Mesenchymal stem cell (in vitro differentiated cells and primary cell): ENCODE results near the gene TBX10.

ENCODE experiments used
- DNase-seq: peaks from one replicate; pipeline ENCODE4 v3.0.0-alpha.2; 2013
- H2AFZ ChIP-seq: one replicate; pipeline ENCODE4 v1.6.1; 2013; ENCODE audit warnings: low read depth, mild to moderate bottlenecking, control low read depth, inconsistent platforms, low read length, moderate library complexity
- H2AK5ac ChIP-seq: 2 replicates; pipeline ENCODE4 v1.6.1; 2013; ENCODE audit warnings: low read length, moderate library complexity, mild to moderate bottlenecking, inconsistent platforms; ENCODE audit not compliant: severe bottlenecking
- H2BK120ac ChIP-seq: one replicate; pipeline ENCODE4 v1.6.1; 2013; ENCODE audit warnings: low read depth, mild to moderate bottlenecking, inconsistent platforms, low read length, moderate library complexity
- H2BK12ac ChIP-seq, 2 experiments: one replicate each; pipeline ENCODE4 v1.6.1; 2013; ENCODE audit warnings: inconsistent platforms in 2 of 2, low read length in 2 of 2, mild to moderate bottlenecking in 2 of 2, moderate library complexity in 2 of 2, control low read depth in 1 of 2
- H2BK15ac ChIP-seq: one replicate; pipeline ENCODE4 v1.6.1; 2013; ENCODE audit warnings: mild to moderate bottlenecking, low read depth, inconsistent platforms; ENCODE audit not compliant: poor library complexity, severe bottlenecking
- H2BK5ac ChIP-seq: 2 replicates; pipeline ENCODE4 v1.6.1; 2013; ENCODE audit warnings: low read depth, mild to moderate bottlenecking, low read length, control low read depth, inconsistent platforms; ENCODE audit not compliant: poor library complexity, severe bottlenecking
- H3K14ac ChIP-seq, 2 experiments: one replicate each; pipeline ENCODE4 v1.6.1; 2013; ENCODE audit warnings: inconsistent platforms in 2 of 2, low read length in 2 of 2, control low read depth in 1 of 2, mild to moderate bottlenecking in 1 of 2, moderate library complexity in 1 of 2
- H3K18ac ChIP-seq, 2 experiments: one replicate each; pipeline ENCODE4 v1.6.1; 2013; ENCODE audit warnings: inconsistent platforms in 2 of 2, low read length in 2 of 2, control low read depth in 1 of 2, low read depth in 1 of 2, mild to moderate bottlenecking in 1 of 2
- H3K23ac ChIP-seq, 2 experiments: one replicate each; pipeline ENCODE4 v1.6.1; 2013; ENCODE audit warnings: inconsistent platforms in 2 of 2, low read length in 2 of 2, mild to moderate bottlenecking in 2 of 2, moderate library complexity in 2 of 2, control low read depth in 1 of 2
- H3K27ac ChIP-seq: 2 replicates; pipeline ENCODE4 v1.5.1; 2013; ENCODE audit warnings: mild to moderate bottlenecking, moderate library complexity, low read length, control low read depth, inconsistent platforms; ENCODE audit not compliant: poor library complexity, severe bottlenecking
- H3K27me3 ChIP-seq, 2 experiments: 2 replicates each; pipeline versions ENCODE4 v1.6.1 to v1.7.0; 2013; ENCODE audit warnings: low read length in 2 of 2, mild to moderate bottlenecking in 2 of 2, moderate library complexity in 2 of 2, control low read depth in 1 of 2, inconsistent platforms in 1 of 2; ENCODE audit not compliant: control insufficient read depth in 1 of 2, insufficient read depth in 1 of 2
- H3K36me3 ChIP-seq, 2 experiments: 2 replicates each; pipeline versions ENCODE4 v1.6.1 to v1.7.0; 2013; ENCODE audit warnings: low read length in 2 of 2, control low read depth in 1 of 2, inconsistent platforms in 1 of 2, low read depth in 1 of 2, mild to moderate bottlenecking in 1 of 2; ENCODE audit not compliant: insufficient read depth in 2 of 2, control insufficient read depth in 1 of 2
- H3K4ac ChIP-seq, 2 experiments: one replicate each; pipeline ENCODE4 v1.6.1; 2013; ENCODE audit warnings: inconsistent platforms in 2 of 2, low read length in 2 of 2, mild to moderate bottlenecking in 2 of 2, moderate library complexity in 2 of 2, control low read depth in 1 of 2, low read depth in 1 of 2
- H3K4me1 ChIP-seq: 2 replicates; pipeline ENCODE4 v1.6.1; 2013; ENCODE audit warnings: low read depth, low read length, control low read depth; ENCODE audit not compliant: control insufficient read depth, insufficient read depth
- H3K4me2 ChIP-seq: 2 replicates; pipeline ENCODE4 v1.6.1; 2013; ENCODE audit warnings: low read length, mild to moderate bottlenecking, inconsistent platforms; ENCODE audit not compliant: poor library complexity, severe bottlenecking
- H3K4me3 ChIP-seq, 2 experiments: 2 replicates each; pipeline versions ENCODE4 v1.5.1 to v1.7.0; 2013; ENCODE audit warnings: low read length in 2 of 2, mild to moderate bottlenecking in 2 of 2, control low read depth in 1 of 2, low read depth in 1 of 2; ENCODE audit not compliant: insufficient read depth in 1 of 2
- H3K79me1 ChIP-seq: replicated peaks from 2 replicates; pipeline ENCODE4 v1.6.1; 2013; ENCODE audit warnings: mild to moderate bottlenecking, control low read depth, low read length, inconsistent platforms; ENCODE audit not compliant: poor library complexity, severe bottlenecking
- H3K9ac ChIP-seq: 2 replicates; pipeline ENCODE4 v1.7.0; 2013; ENCODE audit warnings: mild to moderate bottlenecking, low read length, moderate library complexity
- H3K9me3 ChIP-seq: 2 replicates; pipeline ENCODE4 v1.7.0; 2013; ENCODE audit warnings: mild to moderate bottlenecking, low read length; ENCODE audit not compliant: control insufficient read depth
- H4K8ac ChIP-seq: one replicate; pipeline ENCODE4 v1.6.1; 2013; ENCODE audit warnings: inconsistent platforms, mild to moderate bottlenecking, low read length, moderate library complexity
- H4K91ac ChIP-seq: one replicate; pipeline ENCODE4 v1.6.1; 2013; ENCODE audit warnings: mild to moderate bottlenecking, low read length, inconsistent platforms
- WGBS: methylation state at CpG from one replicate; pipeline ENCODE4 v1.1.7; 2013; ENCODE audit warnings: mixed read lengths; 5-methylcytosine and 5-hydroxymethylcytosine counted together

TBX10 gene

GRCh38 chr11:67584881-67585873, 54.4 kb downstream of the TBX10 start:
- Histone ChIP-seq H3K79me1 (peaks cover 4% of the 10 kb centered on the region), H3K9me3 (no peaks in the 10 kb centered on the region), H2BK5ac (no peak overlapping the region), H2AFZ (no peak overlapping the region), H4K8ac (peak overlapping the region; percentile 16), H3K14ac (peak overlapping the region in 1 of 2 experiments; percentile 8), H3K18ac (peak overlapping the region; percentile 34 to 94), H2BK15ac (no peak overlapping the region), H3K9ac (peak overlapping the region; percentile 92), H3K4me1 (peaks cover 33% of the 10 kb centered on the region), H4K91ac (peak overlapping the region; percentile 77), H3K4me2 (peak overlapping the region; percentile 76), H3K36me3 (peaks cover 27 to 39% of the 10 kb centered on the region in 2 experiments), H2BK12ac (no peak overlapping the region), H2BK120ac (peak overlapping the region; percentile 35), H3K4me3 (peak overlapping the region; percentile 84 to 85), H3K23ac (no peak overlapping the region), H2AK5ac (no peak overlapping the region), H3K27me3 (peaks cover 0 to 19% of the 10 kb centered on the region in 2 experiments), H3K27ac (no peak overlapping the region), H3K4ac (peak overlapping the region; percentile 20 to 46)
- DNase-seq = peak; percentile 21
- WGBS = 85% methylated on average over 21 of the region's 21 CpGs

- peaks cover 4% of the 10 kb centered on the region for H3K79me1 ChIP-seq
- peak overlapping the region; percentile 34 to 94 for H3K18ac ChIP-seq
- H2BK12ac ChIP-seq = no peak overlapping the region
- peak overlapping the region; percentile 65 for H2AK5ac ChIP-seq
- peak; percentile 65 for DNase-seq
- peak overlapping the region; percentile 82 for H4K8ac ChIP-seq
- H3K23ac ChIP-seq = no peak overlapping the region
- H2BK5ac ChIP-seq = no peak overlapping the region
- peak overlapping the region; percentile 77 for H4K91ac ChIP-seq
- H3K9ac ChIP-seq = peak overlapping the region; percentile 92
- peak overlapping the region; percentile 58 to 82 for H3K4ac ChIP-seq
- H3K14ac ChIP-seq = peak overlapping the region; percentile 14 to 39
- peak overlapping the region; percentile 63 for H2BK15ac ChIP-seq
- peak overlapping the region; percentile 76 for H3K4me2 ChIP-seq
- H3K9me3 ChIP-seq = no peaks in the 10 kb centered on the region
- H2AFZ ChIP-seq = no peak overlapping the region
- WGBS = 19% methylated on average over 21 of the region's 33 CpGs
- peak overlapping the region; percentile 63 for H3K27ac ChIP-seq
- peaks cover 27 to 39% of the 10 kb centered on the region in 2 experiments for H3K36me3 ChIP-seq
- peaks cover 0 to 27% of the 10 kb centered on the region in 2 experiments for H3K27me3 ChIP-seq
- peaks cover 38% of the 10 kb centered on the region for H3K4me1 ChIP-seq
- H3K4me3 ChIP-seq = peak overlapping the region; percentile 84 to 85
- H2BK120ac ChIP-seq = peak overlapping the region; percentile 96
Observed at GRCh38 chr11:67584205-67584880, 55.2 kb downstream of the TBX10 start.

- Histone ChIP-seq H3K27ac (peak within 1 kb of the TSS; percentile 74), H2AK5ac (peak within 1 kb of the TSS; percentile 65), H2BK120ac (peak within 1 kb of the TSS; percentile 96), H2BK12ac (peak within 1 kb of the TSS in 1 of 2 experiments; percentile 64), H3K79me1 (peaks cover 4% of the 10 kb centered on the region), H3K9ac (peak within 1 kb of the TSS; percentile 92), H3K4me1 (peaks cover 38% of the 10 kb centered on the region), H2BK15ac (peak within 1 kb of the TSS; percentile 63), H3K18ac (peak within 1 kb of the TSS; percentile 34 to 94), H2BK5ac (peak within 1 kb of the TSS; percentile 71), H4K8ac (peak within 1 kb of the TSS; percentile 82), H3K4me3 (peak within 1 kb of the TSS; percentile 84 to 85), H3K27me3 (peaks cover 0 to 32% of the 10 kb centered on the region in 2 experiments), H4K91ac (peak within 1 kb of the TSS; percentile 77), H3K14ac (peak within 1 kb of the TSS; percentile 14 to 39), H3K9me3 (no peaks in the 10 kb centered on the region), H3K23ac (no peak within 1 kb of the TSS), H2AFZ (no peak within 1 kb of the TSS), H3K36me3 (peaks cover 23 to 31% of the 10 kb centered on the region in 2 experiments), H3K4ac (peak within 1 kb of the TSS; percentile 58 to 82), H3K4me2 (peak within 1 kb of the TSS; percentile 76)
- WGBS = under 1% methylated on average over 66 of the region's 81 CpGs
- DNase-seq = peak; percentile 94
Observed at GRCh38 chr11:67583247-67584204, 56.0 kb downstream of the TBX10 start, which contains the start of gene GSTP1. TSS of gene GSTP1 (plus strand) at chr11:67583812. CDS start at chr11:67583844, 32 bp downstream.
